H1 (cell line): ENCODE data around the gene KRTAP5-8. TPM values are rescaled to one million over a fixed set of nuclear protein-coding genes. Genes with fewer than 3 reads are reported as not detected.

ENCODE experiments used
- EZH2 ChIP-seq: fragments of 200-600 bp; sonication (generic); IDR thresholded peaks from 2 replicates; pipeline ENCODE4 v1.7.1; 2012; ENCODE audit warnings: low read depth, mild to moderate bottlenecking, moderate library complexity, low read length, inconsistent platforms; ENCODE audit not compliant: severe bottlenecking
- FOSL1 ChIP-seq: IDR thresholded peaks from 2 replicates; pipeline ENCODE4 v1.6.1; 2011; ENCODE audit warnings: mild to moderate bottlenecking, low read depth, low read length, moderate library complexity; ENCODE audit not compliant: insufficient read depth
- GTF2F1 ChIP-seq: IDR thresholded peaks from 2 replicates; pipeline ENCODE4 v1.6.1; 2012; ENCODE audit warnings: low read depth, low read length, improper control_type of control experiment, borderline replicate concordance
- JUND ChIP-seq: IDR thresholded peaks from 2 replicates; pipeline ENCODE4 v1.6.1; 2011; ENCODE audit warnings: mild to moderate bottlenecking, improper control_type of control experiment, low read length
- NANOG ChIP-seq: IDR thresholded peaks from 2 replicates; pipeline ENCODE4 v1.6.1; 2011; ENCODE audit warnings: low read length, low read depth, mild to moderate bottlenecking, inconsistent platforms; ENCODE audit not compliant: insufficient read depth, poor library complexity, severe bottlenecking
- POLR2AphosphoS5 ChIP-seq: IDR thresholded peaks from 2 replicates; pipeline ENCODE4 v1.6.1; 2011; ENCODE audit warnings: low read depth, low read length
- RFX5 ChIP-seq: IDR thresholded peaks from 2 replicates; pipeline ENCODE4 v1.6.1; 2011; ENCODE audit warnings: low read depth, low read length, improper control_type of control experiment, borderline replicate concordance
- SIRT6 ChIP-seq: IDR thresholded peaks from one replicate; pipeline ENCODE4 v1.7.1; 2012; ENCODE audit warnings: low read length, inconsistent platforms
- SUZ12 ChIP-seq: fragments of 200-600 bp; sonication (generic); IDR thresholded peaks from 2 replicates; pipeline ENCODE4 v1.6.1; 2012; ENCODE audit warnings: mild to moderate bottlenecking, inconsistent platforms, low read length, moderate library complexity, mixed read lengths
- TCF12 ChIP-seq: IDR thresholded peaks from 2 replicates; pipeline ENCODE4 v1.6.1; 2011; ENCODE audit warnings: low read depth, mild to moderate bottlenecking, low read length
- polyA plus RNA-seq, 7 experiments: library from polyadenylated mRNA; depleted of rRNA in 3 of 7; stranded (reverse) in 5 of 7; unstranded in 2 of 7; fragments of >200 nt in 5 of 7; fragments of 200-250 nt in 2 of 7; gene quantifications; 1 replicate in 5 of 7; 2 replicates in 1 of 7; 4 replicates in 1 of 7; pipeline versions ENCODE4 v1.2.1 to v1.2.3, GENCODE V29; 2011 to 2013; ENCODE audit warnings: missing spikeins in 2 of 7, mixed read lengths in 2 of 7
- total RNA-seq: library from RNA; stranded (reverse); fragmentation: NEBNext Ultra II Directional; extraction: Animal tissue kit (Norgen Biotek cat#: 25700); gene quantifications from 2 replicates; pipeline ENCODE4 v1.2.1, GENCODE V29; 2021
- TF ChIP-seq, protein P1 (sequence below): fragments of 300-600 bp; sonication (generic); IDR thresholded peaks from 2 replicates; pipeline ENCODE4 v1.7.1; 2012; ENCODE audit warnings: low read length, moderate library complexity, mild to moderate bottlenecking, inconsistent platforms; ENCODE audit not compliant: insufficient replicate concordance

KRTAP5-8 gene
- total and polyA plus RNA-seq, 2 of the 8 experiments (the other 6 are each of a cell fraction or from before 2014, with no cell fraction given) = not detected

DNA sequence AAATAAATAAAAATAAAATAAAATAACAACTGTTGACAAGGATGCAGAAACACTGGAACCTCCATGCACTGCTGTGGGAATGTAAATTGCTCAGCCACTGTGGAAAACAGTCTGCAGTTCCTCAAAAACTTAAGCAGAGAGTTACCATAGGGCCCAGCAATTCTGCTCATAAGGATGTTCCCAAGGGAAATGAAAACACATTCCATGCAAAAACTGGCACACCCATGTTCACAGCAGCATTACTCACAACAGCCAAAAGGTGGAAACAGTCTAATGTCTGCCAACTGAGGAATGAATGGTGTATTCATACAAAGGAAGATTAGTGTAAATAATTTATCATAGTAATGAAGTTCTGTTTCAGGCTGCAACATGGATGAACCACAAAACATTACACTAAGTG is 24.3 kb downstream of the KRTAP5-8 start (continued):
- TF ChIP-seq, protein P1, sequence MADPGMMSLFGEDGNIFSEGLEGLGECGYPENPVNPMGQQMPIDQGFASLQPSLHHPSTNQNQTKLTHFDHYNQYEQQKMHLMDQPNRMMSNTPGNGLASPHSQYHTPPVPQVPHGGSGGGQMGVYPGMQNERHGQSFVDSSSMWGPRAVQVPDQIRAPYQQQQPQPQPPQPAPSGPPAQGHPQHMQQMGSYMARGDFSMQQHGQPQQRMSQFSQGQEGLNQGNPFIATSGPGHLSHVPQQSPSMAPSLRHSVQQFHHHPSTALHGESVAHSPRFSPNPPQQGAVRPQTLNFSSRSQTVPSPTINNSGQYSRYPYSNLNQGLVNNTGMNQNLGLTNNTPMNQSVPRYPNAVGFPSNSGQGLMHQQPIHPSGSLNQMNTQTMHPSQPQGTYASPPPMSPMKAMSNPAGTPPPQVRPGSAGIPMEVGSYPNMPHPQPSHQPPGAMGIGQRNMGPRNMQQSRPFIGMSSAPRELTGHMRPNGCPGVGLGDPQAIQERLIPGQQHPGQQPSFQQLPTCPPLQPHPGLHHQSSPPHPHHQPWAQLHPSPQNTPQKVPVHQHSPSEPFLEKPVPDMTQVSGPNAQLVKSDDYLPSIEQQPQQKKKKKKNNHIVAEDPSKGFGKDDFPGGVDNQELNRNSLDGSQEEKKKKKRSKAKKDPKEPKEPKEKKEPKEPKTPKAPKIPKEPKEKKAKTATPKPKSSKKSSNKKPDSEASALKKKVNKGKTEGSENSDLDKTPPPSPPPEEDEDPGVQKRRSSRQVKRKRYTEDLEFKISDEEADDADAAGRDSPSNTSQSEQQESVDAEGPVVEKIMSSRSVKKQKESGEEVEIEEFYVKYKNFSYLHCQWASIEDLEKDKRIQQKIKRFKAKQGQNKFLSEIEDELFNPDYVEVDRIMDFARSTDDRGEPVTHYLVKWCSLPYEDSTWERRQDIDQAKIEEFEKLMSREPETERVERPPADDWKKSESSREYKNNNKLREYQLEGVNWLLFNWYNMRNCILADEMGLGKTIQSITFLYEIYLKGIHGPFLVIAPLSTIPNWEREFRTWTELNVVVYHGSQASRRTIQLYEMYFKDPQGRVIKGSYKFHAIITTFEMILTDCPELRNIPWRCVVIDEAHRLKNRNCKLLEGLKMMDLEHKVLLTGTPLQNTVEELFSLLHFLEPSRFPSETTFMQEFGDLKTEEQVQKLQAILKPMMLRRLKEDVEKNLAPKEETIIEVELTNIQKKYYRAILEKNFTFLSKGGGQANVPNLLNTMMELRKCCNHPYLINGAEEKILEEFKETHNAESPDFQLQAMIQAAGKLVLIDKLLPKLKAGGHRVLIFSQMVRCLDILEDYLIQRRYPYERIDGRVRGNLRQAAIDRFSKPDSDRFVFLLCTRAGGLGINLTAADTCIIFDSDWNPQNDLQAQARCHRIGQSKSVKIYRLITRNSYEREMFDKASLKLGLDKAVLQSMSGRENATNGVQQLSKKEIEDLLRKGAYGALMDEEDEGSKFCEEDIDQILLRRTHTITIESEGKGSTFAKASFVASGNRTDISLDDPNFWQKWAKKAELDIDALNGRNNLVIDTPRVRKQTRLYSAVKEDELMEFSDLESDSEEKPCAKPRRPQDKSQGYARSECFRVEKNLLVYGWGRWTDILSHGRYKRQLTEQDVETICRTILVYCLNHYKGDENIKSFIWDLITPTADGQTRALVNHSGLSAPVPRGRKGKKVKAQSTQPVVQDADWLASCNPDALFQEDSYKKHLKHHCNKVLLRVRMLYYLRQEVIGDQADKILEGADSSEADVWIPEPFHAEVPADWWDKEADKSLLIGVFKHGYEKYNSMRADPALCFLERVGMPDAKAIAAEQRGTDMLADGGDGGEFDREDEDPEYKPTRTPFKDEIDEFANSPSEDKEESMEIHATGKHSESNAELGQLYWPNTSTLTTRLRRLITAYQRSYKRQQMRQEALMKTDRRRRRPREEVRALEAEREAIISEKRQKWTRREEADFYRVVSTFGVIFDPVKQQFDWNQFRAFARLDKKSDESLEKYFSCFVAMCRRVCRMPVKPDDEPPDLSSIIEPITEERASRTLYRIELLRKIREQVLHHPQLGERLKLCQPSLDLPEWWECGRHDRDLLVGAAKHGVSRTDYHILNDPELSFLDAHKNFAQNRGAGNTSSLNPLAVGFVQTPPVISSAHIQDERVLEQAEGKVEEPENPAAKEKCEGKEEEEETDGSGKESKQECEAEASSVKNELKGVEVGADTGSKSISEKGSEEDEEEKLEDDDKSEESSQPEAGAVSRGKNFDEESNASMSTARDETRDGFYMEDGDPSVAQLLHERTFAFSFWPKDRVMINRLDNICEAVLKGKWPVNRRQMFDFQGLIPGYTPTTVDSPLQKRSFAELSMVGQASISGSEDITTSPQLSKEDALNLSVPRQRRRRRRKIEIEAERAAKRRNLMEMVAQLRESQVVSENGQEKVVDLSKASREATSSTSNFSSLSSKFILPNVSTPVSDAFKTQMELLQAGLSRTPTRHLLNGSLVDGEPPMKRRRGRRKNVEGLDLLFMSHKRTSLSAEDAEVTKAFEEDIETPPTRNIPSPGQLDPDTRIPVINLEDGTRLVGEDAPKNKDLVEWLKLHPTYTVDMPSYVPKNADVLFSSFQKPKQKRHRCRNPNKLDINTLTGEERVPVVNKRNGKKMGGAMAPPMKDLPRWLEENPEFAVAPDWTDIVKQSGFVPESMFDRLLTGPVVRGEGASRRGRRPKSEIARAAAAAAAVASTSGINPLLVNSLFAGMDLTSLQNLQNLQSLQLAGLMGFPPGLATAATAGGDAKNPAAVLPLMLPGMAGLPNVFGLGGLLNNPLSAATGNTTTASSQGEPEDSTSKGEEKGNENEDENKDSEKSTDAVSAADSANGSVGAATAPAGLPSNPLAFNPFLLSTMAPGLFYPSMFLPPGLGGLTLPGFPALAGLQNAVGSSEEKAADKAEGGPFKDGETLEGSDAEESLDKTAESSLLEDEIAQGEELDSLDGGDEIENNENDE = no peak
- no peak for TF ChIP-seq GTF2F1
- TF ChIP-seq JUND = no peak
- TF ChIP-seq POLR2AphosphoS5 = no peak
- TF ChIP-seq NANOG = no peak
- TF ChIP-seq RFX5 = no peak
- TF ChIP-seq SUZ12 = no peak
- TF ChIP-seq EZH2 = no peak
- no peak for TF ChIP-seq TCF12
- TF ChIP-seq FOSL1 = no peak
- TF ChIP-seq SIRT6 = no peak
- TF ChIP-seq, all 59 proteins: peak for 0
